UCSD-AML1 (cell line): ENCODE data around the gene GRK5.
"Not testable (repeated sequence)": the region's sequence is repeated elsewhere in the genome, so short reads cannot be mapped to it uniquely, and the experiment has no call there.

Source experiments
- DNase-seq: peaks from one replicate; lab custom pipeline; 2025; ENCODE audit not compliant: unreplicated experiment; lab: John Stamatoyannopoulos, UW

Gene GRK5

GRCh38 chr10:119431773-119432135 is 224.4 kb downstream of the GRK5 start:
- DNase-seq: no peak

- not testable (repeated sequence) for DNase-seq
Measured at GRCh38 chr10:119434942-119435341, 227.6 kb downstream of the GRK5 start.

GRCh38 chr10:119438717-119439116 is 231.3 kb downstream of the GRK5 start:
- DNase-seq: no peak

- no peak for DNase-seq
Measured at GRCh38 chr10:119439922-119440321, 232.6 kb downstream of the GRK5 start.

- DNase-seq: no peak
Measured at GRCh38 chr10:119441151-119441821, 233.9 kb downstream of the GRK5 start.

GRCh38 chr10:119441921-119442757 is 234.8 kb downstream of the GRK5 start:
- DNase-seq: no peak

GRCh38 chr10:119442758-119443060 is 235.3 kb downstream of the GRK5 start:
- DNase-seq: no peak

- no peak for DNase-seq
Measured at GRCh38 chr10:119443441-119443840, 236.1 kb downstream of the GRK5 start.

GRCh38 chr10:119443970-119444660 is 236.7 kb downstream of the GRK5 start:
- no peak for DNase-seq

GRCh38 chr10:119444866-119445265 is 237.5 kb downstream of the GRK5 start:
- no peak for DNase-seq

- peak; percentile 73 for DNase-seq
Measured at GRCh38 chr10:119445311-119445934, 238.1 kb downstream of the GRK5 start.

- no peak for DNase-seq
Measured at GRCh38 chr10:119445935-119446317, 238.6 kb downstream of the GRK5 start.

GRCh38 chr10:119446441-119447277 is 239.3 kb downstream of the GRK5 start:
- DNase-seq: no peak

GRCh38 chr10:119447421-119447820 is 240.1 kb downstream of the GRK5 start:
- no peak for DNase-seq

- no peak for DNase-seq
Measured at GRCh38 chr10:119447823-119448546, 240.6 kb downstream of the GRK5 start.

GRCh38 chr10:119448628-119449584 is 241.5 kb downstream of the GRK5 start:
- no peak for DNase-seq

GRCh38 chr10:119449760-119450461 is 242.5 kb downstream of the GRK5 start:
- no peak for DNase-seq

- no peak for DNase-seq
Measured at GRCh38 chr10:119450606-119451299, 243.4 kb downstream of the GRK5 start.
